ENCODE results near the gene PKD1L1. TPM values are rescaled to one million over a fixed set of nuclear protein-coding genes. Genes with fewer than 3 reads are reported as not detected.

PKD1L1 gene
- total RNA-seq, 1 donor from 2014 or later: 0.89 TPM

DNA sequence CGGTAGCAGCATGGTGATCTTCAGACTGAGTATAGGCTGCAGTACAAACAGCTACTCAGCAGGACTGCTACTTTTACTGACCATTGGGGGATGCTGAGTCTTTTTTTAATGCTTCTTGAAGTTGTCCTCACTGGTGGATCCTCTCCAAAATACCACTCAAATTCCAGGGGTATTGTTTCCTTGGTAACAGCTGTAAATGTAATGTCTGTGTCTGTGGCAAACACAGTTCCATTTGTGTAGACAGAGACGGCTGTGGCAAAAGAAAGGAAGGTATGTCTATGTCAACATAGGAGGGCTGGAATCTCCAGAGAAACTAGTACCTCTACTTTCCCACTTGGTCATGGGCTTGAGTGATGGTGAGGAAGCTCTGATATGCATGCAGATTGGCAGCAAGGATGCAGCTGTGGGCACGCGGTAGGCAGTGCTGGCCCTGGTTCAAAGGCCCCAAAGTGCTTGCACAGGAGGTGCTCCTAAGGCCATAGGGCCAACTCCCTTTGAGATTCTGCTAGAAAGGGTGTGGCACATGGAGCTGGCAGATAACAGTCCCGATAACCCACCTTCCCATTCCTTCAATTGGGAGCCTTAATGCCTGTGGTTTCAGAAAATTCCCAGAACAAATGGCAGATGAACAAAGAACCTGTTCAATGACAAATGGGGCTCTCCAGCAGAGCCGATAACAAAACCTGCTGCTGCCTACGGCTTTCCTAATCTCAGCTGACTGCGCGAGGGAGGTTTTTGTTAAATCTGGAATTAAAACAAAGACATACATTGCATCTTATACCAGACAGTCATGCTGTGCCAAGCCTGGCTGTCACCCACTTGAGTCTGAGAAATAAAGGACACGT is 43.0 kb downstream of the PKD1L1 start:
- H3K9me3 Mint-ChIP-seq (ENCODE audit: low read depth): no peaks in the 10 kb centered on the region
- no peak for DNase-seq (ENCODE audit: low spot score, unreplicated experiment)
- H3K27me3 Mint-ChIP-seq: peaks cover 2% of the 10 kb centered on the region
- H3K27ac Mint-ChIP-seq: no peak overlapping the region
- peaks cover 25% of the 10 kb centered on the region for H3K4me1 Mint-ChIP-seq (ENCODE audit: low read depth)
- no peak overlapping the region for H3K4me3 Mint-ChIP-seq (ENCODE audit: low read depth)
- TF ChIP-seq, protein P1, sequence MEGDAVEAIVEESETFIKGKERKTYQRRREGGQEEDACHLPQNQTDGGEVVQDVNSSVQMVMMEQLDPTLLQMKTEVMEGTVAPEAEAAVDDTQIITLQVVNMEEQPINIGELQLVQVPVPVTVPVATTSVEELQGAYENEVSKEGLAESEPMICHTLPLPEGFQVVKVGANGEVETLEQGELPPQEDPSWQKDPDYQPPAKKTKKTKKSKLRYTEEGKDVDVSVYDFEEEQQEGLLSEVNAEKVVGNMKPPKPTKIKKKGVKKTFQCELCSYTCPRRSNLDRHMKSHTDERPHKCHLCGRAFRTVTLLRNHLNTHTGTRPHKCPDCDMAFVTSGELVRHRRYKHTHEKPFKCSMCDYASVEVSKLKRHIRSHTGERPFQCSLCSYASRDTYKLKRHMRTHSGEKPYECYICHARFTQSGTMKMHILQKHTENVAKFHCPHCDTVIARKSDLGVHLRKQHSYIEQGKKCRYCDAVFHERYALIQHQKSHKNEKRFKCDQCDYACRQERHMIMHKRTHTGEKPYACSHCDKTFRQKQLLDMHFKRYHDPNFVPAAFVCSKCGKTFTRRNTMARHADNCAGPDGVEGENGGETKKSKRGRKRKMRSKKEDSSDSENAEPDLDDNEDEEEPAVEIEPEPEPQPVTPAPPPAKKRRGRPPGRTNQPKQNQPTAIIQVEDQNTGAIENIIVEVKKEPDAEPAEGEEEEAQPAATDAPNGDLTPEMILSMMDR (IDR thresholded peaks at IDR 0.05; ENCODE audit: unreplicated experiment): no peak
- no peaks in the 10 kb centered on the region for H3K36me3 Mint-ChIP-seq (ENCODE audit: insufficient read depth)

DNA sequence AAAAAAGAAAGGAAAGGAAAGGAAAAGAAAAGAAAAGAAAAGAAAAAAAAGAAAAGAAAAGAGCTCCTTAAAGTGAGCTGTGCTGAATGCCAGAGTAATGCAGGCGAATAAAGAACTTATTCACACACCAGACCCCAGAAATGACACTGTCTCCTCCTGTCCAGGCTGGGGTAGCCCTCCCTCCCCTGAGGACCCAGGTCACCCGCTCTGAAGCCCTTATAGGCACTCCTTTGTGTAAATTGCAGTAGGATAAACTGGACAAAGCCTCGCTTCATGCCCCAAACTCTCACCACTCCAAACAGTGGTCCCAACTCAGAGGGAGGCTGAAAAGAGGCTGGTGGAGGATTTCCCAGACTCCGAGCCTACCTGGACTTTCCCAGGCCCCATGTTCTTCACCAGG is 46.3 kb downstream of the PKD1L1 start:
- H3K4me3 Mint-ChIP-seq (ENCODE audit: low read depth): no peak overlapping the region
- no peaks in the 10 kb centered on the region for H3K36me3 Mint-ChIP-seq (ENCODE audit: insufficient read depth)
- TF ChIP-seq, protein P1 (IDR thresholded peaks at IDR 0.05; ENCODE audit: unreplicated experiment): no peak
- H3K9me3 Mint-ChIP-seq (ENCODE audit: low read depth): no peaks in the 10 kb centered on the region
- H3K27ac Mint-ChIP-seq: no peak overlapping the region
- no peak for DNase-seq (ENCODE audit: low spot score, unreplicated experiment)
- H3K27me3 Mint-ChIP-seq: peaks cover 6% of the 10 kb centered on the region
- peaks cover 20% of the 10 kb centered on the region for H3K4me1 Mint-ChIP-seq (ENCODE audit: low read depth)

DNA sequence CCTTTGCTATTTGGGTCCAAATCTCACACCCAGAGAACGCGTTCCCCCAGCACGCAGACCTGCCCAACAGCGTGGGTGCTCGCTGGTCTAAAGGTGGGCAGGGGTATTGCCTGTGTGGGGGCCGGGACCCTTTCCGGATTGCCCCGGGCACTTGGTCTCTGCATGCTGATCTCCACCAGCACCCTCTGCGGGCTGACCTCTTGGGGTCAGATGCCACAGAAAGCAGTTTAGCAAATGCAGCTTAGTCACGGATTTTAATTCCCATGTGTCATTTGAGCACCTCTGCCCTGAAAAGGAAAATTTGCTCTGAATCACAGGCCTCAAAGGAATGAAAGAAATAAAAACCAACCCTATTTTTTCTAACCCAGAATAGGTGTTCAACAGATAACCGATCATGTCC is 46.7 kb downstream of the PKD1L1 start:
- no peak for DNase-seq (ENCODE audit: low spot score, unreplicated experiment)

DNA sequence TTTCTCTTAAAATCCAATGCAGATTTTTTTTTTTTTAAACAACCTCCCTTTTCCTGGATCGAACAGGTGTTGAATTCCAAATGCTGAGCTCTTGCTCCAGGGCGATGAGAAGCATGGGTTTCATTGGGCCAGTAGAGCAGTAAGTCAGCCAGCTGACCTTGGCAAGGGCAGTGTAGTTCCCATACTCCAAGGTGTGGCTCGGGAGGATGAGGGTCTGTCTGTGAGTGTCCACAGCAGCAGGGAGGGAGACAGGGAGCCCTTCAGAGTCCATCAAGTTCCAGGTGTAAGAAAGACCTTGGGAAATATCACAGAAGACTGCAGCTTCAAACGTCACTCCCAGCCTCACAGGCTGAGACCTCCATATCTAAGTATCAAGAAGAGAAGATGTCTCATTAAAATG is 50.4 kb downstream of the PKD1L1 start:
- TF ChIP-seq, protein P1 (IDR thresholded peaks at IDR 0.05; ENCODE audit: unreplicated experiment): no peak

More for the DNA sequence above, 46.7 kb downstream of the PKD1L1 start:
- Mint-ChIP-seq H3K4me3 (ENCODE audit: low read depth) (no peak overlapping the region), H3K27ac (no peak overlapping the region), H3K9me3 (ENCODE audit: low read depth) (no peaks in the 10 kb centered on the region), H3K36me3 (ENCODE audit: insufficient read depth) (no peaks in the 10 kb centered on the region), H3K27me3 (peaks cover 10% of the 10 kb centered on the region), H3K4me1 (ENCODE audit: low read depth) (peaks cover 20% of the 10 kb centered on the region)
- TF ChIP-seq, protein P1 (IDR thresholded peaks at IDR 0.05; ENCODE audit: unreplicated experiment): no peak

DNA sequence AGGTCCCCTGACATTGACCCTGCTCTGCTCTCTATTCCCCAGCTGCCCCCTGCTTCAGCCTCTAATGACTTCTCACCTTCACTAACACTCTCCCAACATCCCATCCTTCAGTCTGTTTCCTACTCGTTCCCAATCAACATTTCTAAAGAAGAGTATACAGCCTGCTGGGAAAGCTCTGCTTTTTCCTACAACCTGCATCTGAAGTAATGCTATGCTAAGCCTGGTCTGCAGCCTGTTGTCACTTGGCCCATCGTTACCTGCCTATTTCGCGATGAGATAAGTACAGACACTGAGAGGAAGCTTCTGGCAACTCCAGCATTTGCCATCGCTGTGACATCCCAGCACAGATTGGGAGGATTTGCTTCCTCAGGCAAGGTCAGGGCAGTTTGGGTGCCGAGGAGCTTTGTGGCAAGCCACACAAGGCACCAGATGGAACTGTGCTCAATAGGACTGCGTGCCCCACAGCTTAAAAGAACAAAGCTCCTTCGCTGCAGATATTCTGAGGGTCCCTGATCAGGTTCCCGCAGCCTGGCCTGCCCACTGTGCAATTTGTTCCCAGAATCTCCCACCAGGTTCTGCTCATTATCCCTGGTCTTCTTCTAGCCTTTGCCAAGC is 51.4 kb downstream of the PKD1L1 start:
- Mint-ChIP-seq H3K4me1 (ENCODE audit: low read depth) (peaks cover 8% of the 10 kb centered on the region), H3K4me3 (ENCODE audit: low read depth) (no peak overlapping the region), H3K27ac (no peak overlapping the region), H3K27me3 (peaks cover 12% of the 10 kb centered on the region), H3K9me3 (ENCODE audit: low read depth) (no peaks in the 10 kb centered on the region), H3K36me3 (ENCODE audit: insufficient read depth) (no peaks in the 10 kb centered on the region)
- TF ChIP-seq, protein P1 (IDR thresholded peaks at IDR 0.05; ENCODE audit: unreplicated experiment): no peak
- no peak for DNase-seq (ENCODE audit: low spot score, unreplicated experiment)

More for the DNA sequence above, 50.4 kb downstream of the PKD1L1 start:
- Mint-ChIP-seq H3K27ac (no peak overlapping the region), H3K9me3 (ENCODE audit: low read depth) (no peaks in the 10 kb centered on the region), H3K4me1 (ENCODE audit: low read depth) (peaks cover 8% of the 10 kb centered on the region), H3K27me3 (peaks cover 12% of the 10 kb centered on the region), H3K4me3 (ENCODE audit: low read depth) (no peak overlapping the region), H3K36me3 (ENCODE audit: insufficient read depth) (no peaks in the 10 kb centered on the region)
- no peak for DNase-seq (ENCODE audit: low spot score, unreplicated experiment)

All from progenitor cell of endocrine pancreas (in vitro differentiated cells).